B cell (primary cell): ENCODE measurements around the gene TXK. TPM values are rescaled to one million over a fixed set of nuclear protein-coding genes. Genes with fewer than 3 reads are reported as not detected.
A peak's percentile ranks its signal among the peaks of the same experiment; 100 is the strongest.

ENCODE experiments used
- ATAC-seq: fragments of 200-7000 bp; cut with Tn5 transposase; one replicate; pipeline ENCODE4 v1.10.0; 2021; ENCODE audit warnings: low read depth, mild to moderate bottlenecking, moderate number of reproducible peaks, moderate library complexity
- CTCF ChIA-PET: fragments of 350-600 bp; sonication (Branson Sonifier 250); formaldehyde crosslinking; loops from one replicate; lab custom pipeline; 2021; ENCODE audit warnings: antibody characterized with exemption, inconsistent platforms; lab: Charles Lee
- POLR2A ChIA-PET: fragments of 350-600 bp; sonication (Branson Sonifier 250); formaldehyde crosslinking; loops from one replicate; lab custom pipeline; 2021; ENCODE audit warnings: antibody characterized with exemption; lab: Charles Lee
- DNase-seq: peaks from one replicate; pipeline ENCODE4 v3.0.0; 2013
- H2AFZ ChIP-seq: 2 replicates; pipeline ENCODE4 v1.6.1; 2012; ENCODE audit warnings: mild to moderate bottlenecking, low read depth, low read length; ENCODE audit not compliant: insufficient read depth, poor library complexity, severe bottlenecking
- H3K27ac ChIP-seq, 2 donors: 1 replicate in 1 of 2; 2 replicates in 1 of 2; pipeline ENCODE4 v1.5.1; 2012 to 2013; ENCODE audit warnings: low read length in 2 of 2, mild to moderate bottlenecking in 2 of 2, moderate library complexity in 1 of 2
- H3K27me3 ChIP-seq, 4 experiments: fragments of 200-600 bp in 1 of 4; sonication (generic) in 1 of 4; replicated peaks in 1 of 4; 1 replicate in 2 of 4; 2 replicates in 2 of 4; pipeline versions ENCODE4 v1.6.1 to v1.7.0; 2013 to 2016; ENCODE audit warnings: low read length in 3 of 4, mild to moderate bottlenecking in 2 of 4, mixed read lengths in 1 of 4, moderate library complexity in 1 of 4; ENCODE audit not compliant: insufficient read depth in 4 of 4, control insufficient read depth in 3 of 4; ENCODE audit errors: control extremely low read depth in 1 of 4
- H3K36me3 ChIP-seq, 2 experiments: replicated peaks in 1 of 2; 1 replicate in 1 of 2; 2 replicates in 1 of 2; pipeline versions ENCODE4 v1.6.1 to v1.7.1; 2013; ENCODE audit warnings: low read length in 1 of 2; ENCODE audit not compliant: insufficient read depth in 2 of 2, control insufficient read depth in 1 of 2; ENCODE audit errors: control extremely low read depth in 1 of 2, extremely low read depth in 1 of 2
- H3K4me1 ChIP-seq, 2 donors: fragments of 200-600 bp in 1 of 2; sonication (generic) in 1 of 2; 1 replicate in 1 of 2; 2 replicates in 1 of 2; pipeline versions ENCODE4 v1.5.1 to v1.6.1; 2013 to 2017; ENCODE audit warnings: low read length in 2 of 2; ENCODE audit not compliant: control insufficient read depth in 2 of 2, insufficient read depth in 2 of 2
- H3K4me2 ChIP-seq: replicated peaks from 2 replicates; pipeline ENCODE3; 2012; ENCODE audit warnings: mild to moderate bottlenecking, low read depth, low read length; ENCODE audit not compliant: poor library complexity, severe bottlenecking
- H3K4me3 ChIP-seq, 5 experiments: fragments of 200-600 bp in 1 of 5; sonication (generic) in 1 of 5; 1 replicate in 3 of 5; 2 replicates in 2 of 5; pipeline versions ENCODE4 v1.5.1 to v1.7.0; 2011 to 2016; ENCODE audit warnings: low read length in 4 of 5, mild to moderate bottlenecking in 4 of 5, low read depth in 2 of 5, control low read depth in 1 of 5, moderate library complexity in 1 of 5; ENCODE audit not compliant: insufficient read depth in 1 of 5; ENCODE audit errors: control extremely low read depth in 1 of 5, extremely low read depth in 1 of 5
- H3K79me2 ChIP-seq: fragments of 200-600 bp; sonication (generic); one replicate; pipeline ENCODE4 v1.6.0; 2016; ENCODE audit warnings: low read length; ENCODE audit not compliant: control insufficient read depth, insufficient read depth
- H3K9ac ChIP-seq: fragments of 200-600 bp; sonication (generic); 2 replicates; pipeline ENCODE4 v1.6.1; 2017; ENCODE audit warnings: mild to moderate bottlenecking, low read length, moderate library complexity
- H3K9me3 ChIP-seq, 3 donors: one replicate each; pipeline versions ENCODE4 v1.6.1 to v1.7.1; 2013; ENCODE audit warnings: low read length in 2 of 3; ENCODE audit not compliant: control insufficient read depth in 2 of 3, insufficient read depth in 1 of 3; ENCODE audit errors: control extremely low read depth in 1 of 3
- H4K20me1 ChIP-seq: 2 replicates; pipeline ENCODE4 v1.6.0; 2012; ENCODE audit warnings: mild to moderate bottlenecking, low read length; ENCODE audit not compliant: insufficient read depth, control insufficient read depth, poor library complexity, severe bottlenecking
- H3K27ac Mint-ChIP-seq: one replicate; pipeline ENCODE4 v1.8.0; 2021; ENCODE audit warnings: mixed read lengths
- H3K27me3 Mint-ChIP-seq: one replicate; pipeline ENCODE4 v1.8.0; 2021; ENCODE audit warnings: mixed read lengths
- H3K4me1 Mint-ChIP-seq: one replicate; pipeline ENCODE4 v1.8.0; 2021; ENCODE audit warnings: mixed read lengths
- H3K4me3 Mint-ChIP-seq: one replicate; pipeline ENCODE4 v1.8.0; 2021; ENCODE audit warnings: mixed read lengths
- H3K9me3 Mint-ChIP-seq: one replicate; pipeline ENCODE4 v1.8.0; 2022; ENCODE audit warnings: mixed read lengths; ENCODE audit not compliant: insufficient read depth
- CTCF ChIP-seq: fragments of 200-600 bp; IDR thresholded peaks from one replicate; pipeline ENCODE4 v1.8.0; 2022; ENCODE audit warnings: antibody characterized with exemption, mild to moderate bottlenecking
- EZH2 ChIP-seq: IDR thresholded peaks from 2 replicates; pipeline ENCODE4 v1.6.1; 2012; ENCODE audit warnings: borderline replicate concordance, low read depth, mild to moderate bottlenecking, moderate library complexity, low read length; ENCODE audit not compliant: insufficient read depth, poor library complexity, severe bottlenecking
- WGBS: methylation state at CpG from one replicate; pipeline ENCODE4 v1.1.5; 2013; ENCODE audit warnings: missing lambda C conversion rate; ENCODE audit not compliant: insufficient coverage; 5-methylcytosine and 5-hydroxymethylcytosine counted together
- intact Hi-C: fragments of 100-400 bp; cut with micrococcal nuclease; formaldehyde crosslinking; loops from one replicate; pipeline ENCODE4 v1.10.0; 2022
- polyA plus RNA-seq: library from polyadenylated mRNA; depleted of rRNA; stranded (reverse); fragments of >200 nt; gene quantifications from 2 replicates; pipeline ENCODE4 v1.2.3, GENCODE V29; 2012
- total RNA-seq, 2 donors: library from RNA; stranded (reverse); fragments of 120-200 nt in 1 of 2; gene quantifications; 1 replicate in 1 of 2; 2 replicates in 1 of 2; pipeline versions ENCODE4 v1.2.3 to v1.2.4, GENCODE V29; 2013 to 2022

TXK gene
- total and polyA plus RNA-seq, 2 donors (not counting 1 experiment from before 2014, with no cell fraction given) = 0.79 to 1.1 TPM

- H3K4me3 ChIP-seq = peak overlapping the region in 2 of 5 experiments; percentile 8 to 31
- DNase-seq = peak; percentile 87
- CTCF ChIA-PET = interaction anchor here (0.7 to 7.4 kb wide), 8 partner anchors 12 to 114 kb away, joined by 3 to 86 read pairs (median 4); no protein-coding TSS in a partner anchor
- peaks cover 0 to 41% (median 19%) of the 10 kb centered on the region in 4 experiments for H3K27me3 ChIP-seq
- POLR2A ChIA-PET = interaction anchor here (0.7 kb wide), 1 partner anchor 15 kb away, joined by 3 read pairs; no protein-coding TSS in a partner anchor
- ATAC-seq = peak; percentile 95
- peak overlapping the region; percentile 19 for H3K9ac ChIP-seq
- peak overlapping the region; percentile 57 for H3K4me3 Mint-ChIP-seq
- peak overlapping the region; percentile 72 for H3K4me2 ChIP-seq
- H2AFZ ChIP-seq = no peak overlapping the region
- peak overlapping the region; percentile 17 for H3K27ac Mint-ChIP-seq
- H4K20me1 ChIP-seq = peaks cover 7% of the 10 kb centered on the region
- H3K9me3 ChIP-seq = peaks cover 0 to 4% (median 0%) of the 10 kb centered on the region in 3 donors
- no peak overlapping the region for H3K27ac ChIP-seq
- peaks cover 58 to 60% of the 10 kb centered on the region in 2 donors for H3K4me1 ChIP-seq
- H3K4me1 Mint-ChIP-seq = peaks cover 59% of the 10 kb centered on the region
- 0% methylated on average over 3 of the region's 3 CpGs for WGBS
- H3K36me3 ChIP-seq = no peaks in the 10 kb centered on the region
- TF ChIP-seq EZH2 (no peak), CTCF (no peak)
- intact Hi-C loops = loop anchor here (1.0 to 10.0 kb wide), 6 partner anchors 10 to 295 kb away; partner anchors contain the start of genes NFXL1, SLAIN2 and TEC
- peaks cover 49% of the 10 kb centered on the region for H3K27me3 Mint-ChIP-seq
- no peaks in the 10 kb centered on the region for H3K79me2 ChIP-seq
- no peaks in the 10 kb centered on the region for H3K9me3 Mint-ChIP-seq
These were observed 86.6 kb downstream of the TXK start for GRCh38 chr4:48047421-48047844.

- H3K9ac ChIP-seq = no peak overlapping the region
- Mint-ChIP-seq H3K4me3 (peak overlapping the region; percentile 30), H3K9me3 (no peaks in the 10 kb centered on the region), H3K27ac (no peak overlapping the region), H3K27me3 (peaks cover 49% of the 10 kb centered on the region), H3K4me1 (peaks cover 65% of the 10 kb centered on the region)
- 25% methylated on average over 3 of the region's 3 CpGs for WGBS
- peaks cover 0 to 4% (median 0%) of the 10 kb centered on the region in 3 donors for H3K9me3 ChIP-seq
- no peaks in the 10 kb centered on the region for H3K36me3 ChIP-seq
- H3K4me1 ChIP-seq = peaks cover 58 to 65% of the 10 kb centered on the region in 2 donors
- peaks cover 7% of the 10 kb centered on the region for H4K20me1 ChIP-seq
- H2AFZ ChIP-seq = no peak overlapping the region
- DNase-seq (no peak), ATAC-seq (no peak)
- H3K4me2 ChIP-seq = no peak overlapping the region
- no peaks in the 10 kb centered on the region for H3K79me2 ChIP-seq
- intact Hi-C loops = loop anchor here (5.0 to 10.0 kb wide), 4 partner anchors 34 to 296 kb away; partner anchors contain the start of genes NFXL1 and SLAIN2
- no peak for TF ChIP-seq EZH2
- no peak for TF ChIP-seq CTCF
- ChIA-PET CTCF (interaction anchor here (1.1 to 7.4 kb wide), 5 partner anchors 11 to 41 kb away, joined by 3 to 86 read pairs (median 6); no protein-coding TSS in a partner anchor), POLR2A (no interaction called here)
- H3K4me3 ChIP-seq = no peak overlapping the region
- peaks cover 0 to 35% (median 16%) of the 10 kb centered on the region in 4 experiments for H3K27me3 ChIP-seq
- H3K27ac ChIP-seq = no peak overlapping the region
These were observed 88.0 kb downstream of the TXK start for GRCh38 chr4:48046059-48046458.
